BJ (cell line): Measurements from ENCODE around the gene NFATC2IP. TPM values are rescaled to one million over a fixed set of nuclear protein-coding genes. Genes with fewer than 3 reads are reported as not detected.

ENCODE experiments used
- CTCF ChIA-PET: fragments of 350-600 bp; formaldehyde crosslinking; extraction: SDS; loops from one replicate; lab custom pipeline; 2021; ENCODE audit warnings: antibody characterized with exemption, inconsistent platforms; lab: Yijun Ruan, JAX
- POLR2A ChIA-PET: fragments of 300-600 bp; sonication (Branson Sonifier 250); formaldehyde crosslinking; extraction: SDS; loops from one replicate; lab custom pipeline; 2021; ENCODE audit warnings: antibody characterized with exemption; lab: Charles Lee
- DNase-seq: peaks from one replicate; pipeline ENCODE4 v3.0.0-alpha.2; 2011; ENCODE audit warnings: low read depth
- H3K27me3 ChIP-seq: 2 replicates; pipeline ENCODE4 v1.6.0; 2011; ENCODE audit warnings: low read length; ENCODE audit not compliant: control insufficient read depth, insufficient read depth
- H3K36me3 ChIP-seq: 2 replicates; pipeline ENCODE4 v1.5.1; 2011; ENCODE audit warnings: low read length; ENCODE audit not compliant: control insufficient read depth, insufficient read depth
- H3K4me3 ChIP-seq: 2 replicates; pipeline ENCODE4 v1.5.1; 2011; ENCODE audit warnings: low read depth, mild to moderate bottlenecking, control low read depth, low read length
- CTCF ChIP-seq: IDR thresholded peaks from 2 replicates; pipeline ENCODE4 v1.5.1; 2011; ENCODE audit warnings: low read depth, mild to moderate bottlenecking, control low read depth, inconsistent platforms, low read length, moderate library complexity; ENCODE audit not compliant: insufficient read depth
- polyA plus RNA-seq: library from polyadenylated mRNA; depleted of rRNA; stranded (reverse); fragments of >200 nt; gene quantifications from 2 replicates; pipeline ENCODE4 v1.2.3, GENCODE V29; 2011

The NFATC2IP gene
- polyA plus RNA-seq, 1 experiment: 30.7 TPM

GRCh38 chr16:28927815-28928214 is 22.9 kb upstream of the NFATC2IP start:
- Histone ChIP-seq H3K27me3 (no peaks in the 10 kb centered on the region), H3K36me3 (no peaks in the 10 kb centered on the region; the same call in 1 of the 2 replicates), H3K4me3 (no peak overlapping the region)
- no peak for DNase-seq
- no peak for TF ChIP-seq CTCF
- POLR2A ChIA-PET: no interaction called here
- CTCF ChIA-PET: interaction anchor here (2.9 kb wide), 1 partner anchor 17 kb away, joined by 17 read pairs; no protein-coding TSS in a partner anchor

- no peak for TF ChIP-seq CTCF
- CTCF ChIA-PET: interaction anchor here (0.7 to 1.0 kb wide), 2 partner anchors 8 to 14 kb away, joined by 3 read pairs; no protein-coding TSS in a partner anchor
- no peak for DNase-seq
- POLR2A ChIA-PET: no interaction called here
- no peak overlapping the region for H3K4me3 ChIP-seq
- H3K36me3 ChIP-seq: no peaks in the 10 kb centered on the region
- H3K27me3 ChIP-seq: no peaks in the 10 kb centered on the region
Observed at GRCh38 chr16:28930203-28930602, 20.5 kb upstream of the NFATC2IP start.

GRCh38 chr16:28930652-28931051 is 20.1 kb upstream of the NFATC2IP start:
- DNase-seq: no peak
- CTCF ChIA-PET: interaction anchor here (1.0 kb wide), 1 partner anchor 13 kb away, joined by 3 read pairs; no protein-coding TSS in a partner anchor
- Histone ChIP-seq H3K36me3 (no peaks in the 10 kb centered on the region), H3K27me3 (no peaks in the 10 kb centered on the region), H3K4me3 (no peak overlapping the region)
- POLR2A ChIA-PET: no interaction called here
- TF ChIP-seq CTCF: no peak

GRCh38 chr16:28931801-28932225 is 18.9 kb upstream of the NFATC2IP start, which contains the start of gene CD19:
TSS of gene CD19 (plus strand) at chr16:28931971. CDS start at chr16:28932001, 30 bp downstream.
- Histone ChIP-seq H3K27me3 (no peaks in the 10 kb centered on the region), H3K4me3 (no peak within 1 kb of the TSS), H3K36me3 (no peaks in the 10 kb centered on the region)
- TF ChIP-seq CTCF: no peak
- DNase-seq: no peak
- CTCF ChIA-PET: interaction anchor here (2.9 kb wide), 1 partner anchor 13 kb away, joined by 20 read pairs; no protein-coding TSS in a partner anchor
- POLR2A ChIA-PET: no interaction called here

- no peak for TF ChIP-seq CTCF
- ChIA-PET CTCF (interaction anchor here (1.5 to 2.9 kb wide), 2 partner anchors 12 to 86 kb away, joined by 5 to 20 read pairs; partner anchors contain the start of gene TUFM), POLR2A (no interaction called here)
- H3K4me3 ChIP-seq: no peak overlapping the region
- H3K36me3 ChIP-seq: no peaks in the 10 kb centered on the region
- DNase-seq: no peak
- H3K27me3 ChIP-seq: no peaks in the 10 kb centered on the region
Observed at GRCh38 chr16:28932339-28933141, 18.2 kb upstream of the NFATC2IP start.
